ENCODE data around the gene TVP23A.
"Not testable (repeated sequence)": the region's sequence is repeated elsewhere in the genome, so short reads cannot be mapped to it uniquely, and the experiment has no call there.

TVP23A gene

GRCh38 chr16:10835281-10835931, 16.8 kb upstream of the TVP23A start:
- no peak for DNase-seq

- no peak for DNase-seq
Measured at GRCh38 chr16:10834766-10835165, 16.2 kb upstream of the TVP23A start.

GRCh38 chr16:10834130-10834529, 15.5 kb upstream of the TVP23A start:
- no peak for DNase-seq

DNA sequence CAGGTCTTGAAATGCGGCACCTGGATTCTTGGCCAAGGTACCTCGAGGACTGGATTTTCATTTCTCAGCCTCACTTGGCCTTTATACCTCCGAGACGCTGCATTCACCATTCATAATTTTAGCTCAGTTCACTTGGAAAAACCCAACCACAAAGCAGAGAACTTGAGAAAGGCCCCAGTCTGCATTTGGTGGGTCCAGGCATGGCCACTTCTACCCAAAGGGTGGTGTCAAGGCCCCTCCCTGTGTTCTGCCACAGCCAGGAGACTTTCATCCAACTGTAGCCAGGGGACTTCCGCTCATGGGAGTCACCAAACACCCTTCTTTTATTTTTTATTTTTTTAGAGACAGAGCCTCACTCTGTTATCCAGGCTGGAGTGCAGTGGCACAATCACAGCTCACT, 14.7 kb upstream of the TVP23A start:
- no peak for DNase-seq

- no peak for DNase-seq
Measured at GRCh38 chr16:10831894-10832886, 13.6 kb upstream of the TVP23A start.

- not testable (repeated sequence) for DNase-seq
Measured at GRCh38 chr16:10830240-10830639, 11.6 kb upstream of the TVP23A start.

- not testable (repeated sequence) for DNase-seq
Measured at GRCh38 chr16:10829390-10830098, 10.9 kb upstream of the TVP23A start.

DNA sequence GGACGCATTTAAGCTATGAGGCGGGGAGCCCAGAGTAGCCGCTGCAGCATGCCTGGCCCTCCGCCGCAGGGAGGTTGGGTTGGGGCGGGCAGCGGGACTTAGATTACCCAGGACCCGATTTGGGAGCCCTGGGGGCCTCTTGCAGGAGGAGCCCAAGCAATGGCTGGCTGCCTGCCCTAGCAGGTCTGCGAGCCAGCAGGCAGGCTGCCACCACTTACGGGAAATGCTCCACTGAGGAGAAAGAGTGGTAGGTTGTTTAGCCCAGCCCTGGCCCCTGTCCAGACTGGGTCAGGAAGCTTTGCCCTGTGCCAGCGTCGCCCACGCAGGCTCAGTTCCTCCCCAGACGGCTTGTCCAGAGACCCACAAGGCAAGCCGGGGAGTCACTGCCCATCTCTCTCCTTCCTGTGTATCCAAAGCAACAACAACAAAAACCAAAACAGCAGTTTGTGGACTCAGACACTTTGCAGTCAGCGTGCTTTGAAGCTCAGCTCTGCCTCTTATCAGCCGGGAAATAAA, 10.3 kb upstream of the TVP23A start:
- no peak for DNase-seq

DNA sequence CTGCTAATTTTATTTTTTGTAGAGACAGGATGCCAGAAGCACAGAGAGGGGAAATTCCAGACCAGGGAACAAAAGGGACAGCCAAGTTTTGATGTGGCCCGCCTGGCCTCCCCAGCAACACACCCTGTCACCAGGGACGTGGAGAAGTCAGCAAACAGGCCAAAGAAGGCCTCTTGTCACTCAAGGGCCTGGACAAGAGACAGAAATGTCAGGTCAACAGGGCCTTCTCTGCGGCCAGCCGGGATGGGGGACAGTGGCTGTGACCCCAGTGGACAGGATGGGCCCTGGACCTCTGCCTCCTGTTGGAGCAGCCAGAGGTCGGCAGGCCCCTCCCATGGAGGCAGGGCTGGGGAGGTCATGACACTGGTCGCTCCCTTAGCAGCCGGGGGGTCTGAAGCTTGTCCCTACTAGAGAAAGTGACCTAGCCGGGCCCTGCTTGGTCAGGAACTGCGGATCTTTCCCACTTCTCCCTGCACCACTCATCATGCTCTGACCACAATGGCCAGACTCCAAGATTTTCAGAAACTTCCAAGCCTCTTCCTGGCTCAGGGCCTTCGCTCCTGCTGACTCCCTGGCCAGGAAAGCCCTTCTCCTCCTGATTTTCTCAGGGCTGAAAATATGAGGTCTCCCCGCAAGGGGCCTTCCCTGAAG, 9.2 kb upstream of the TVP23A start:
- DNase-seq, result no peak

DNA sequence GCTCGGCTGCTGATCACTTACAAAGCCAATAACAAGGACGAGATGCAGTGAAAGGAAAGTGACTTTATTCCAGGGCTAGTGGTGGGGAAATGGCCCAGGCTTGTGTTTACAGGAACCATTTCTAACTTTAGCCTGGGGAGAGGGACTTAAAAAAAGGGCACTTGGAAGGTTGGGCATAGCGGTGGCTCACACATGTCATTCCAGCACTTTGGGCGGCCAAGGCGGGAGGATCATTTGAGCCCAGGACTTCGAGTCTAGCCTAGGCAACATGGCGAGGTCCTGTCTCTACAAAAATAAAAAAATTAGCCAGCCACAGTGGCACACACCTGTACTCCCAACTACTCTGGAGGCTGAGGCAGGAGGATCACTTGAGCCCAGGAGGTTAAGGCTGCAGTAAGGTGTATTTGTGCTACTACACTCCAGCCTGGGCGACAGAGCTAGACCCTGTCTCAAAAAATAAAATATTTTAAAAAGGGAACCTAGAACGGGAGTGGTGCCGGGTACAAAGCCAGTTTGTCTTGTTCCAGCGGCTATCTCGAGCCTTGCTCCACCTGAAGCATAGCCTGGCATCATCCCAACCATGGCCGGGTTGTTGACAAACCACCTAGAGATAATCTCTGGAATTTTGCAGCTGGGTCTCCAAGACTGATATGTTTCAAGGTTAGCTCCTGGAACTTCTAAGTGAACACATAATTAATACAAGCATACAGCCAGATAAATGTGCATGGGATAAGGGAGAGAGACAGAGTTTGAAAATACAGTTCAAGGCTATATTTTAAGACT, 5.7 kb upstream of the TVP23A start:
- no peak for DNase-seq

DNA sequence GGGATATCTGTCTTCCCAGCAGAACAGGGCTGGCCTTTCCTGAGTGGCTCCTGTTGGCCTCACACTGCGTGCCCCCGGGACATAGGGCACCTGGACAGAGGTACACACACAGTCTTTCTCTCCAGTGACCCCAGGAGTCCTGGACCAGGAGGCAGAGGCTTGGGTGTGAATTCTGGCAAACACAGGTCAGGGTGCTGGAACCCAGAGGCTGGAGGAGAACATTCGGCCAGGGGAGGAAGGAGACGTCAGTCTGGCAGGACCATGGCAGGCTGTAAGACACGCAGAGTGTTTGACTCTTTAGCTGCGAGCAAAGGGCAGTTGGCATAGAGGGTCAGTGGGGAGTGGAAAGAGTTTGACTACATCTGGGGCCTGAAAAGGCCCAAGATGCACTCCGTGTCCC, 4.1 kb upstream of the TVP23A start:
- no peak for DNase-seq

GRCh38 chr16:10820546-10820945, 2.0 kb upstream of the TVP23A start:
- no peak for DNase-seq

DNA sequence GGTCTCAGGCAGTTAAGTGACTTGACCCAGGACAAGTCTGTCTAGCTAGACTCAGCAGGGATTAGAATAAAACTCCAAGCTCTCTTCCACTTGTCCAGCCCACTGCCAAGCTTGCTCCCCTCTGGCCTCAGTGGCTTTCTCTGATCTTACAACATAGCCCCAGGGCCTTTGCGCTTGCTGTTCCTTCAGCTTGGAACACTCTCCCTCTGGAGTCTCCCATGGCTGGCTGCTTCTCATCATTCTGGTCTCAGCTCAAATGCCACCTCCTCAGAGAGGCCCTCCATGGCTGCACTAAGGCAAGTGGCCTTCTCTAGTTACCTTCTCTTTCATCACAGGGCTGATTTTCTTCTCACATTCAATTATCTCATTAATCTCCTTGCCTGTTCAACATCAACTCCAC, 1.1 kb downstream of the TVP23A start:
- DNase-seq, result no peak

DNA sequence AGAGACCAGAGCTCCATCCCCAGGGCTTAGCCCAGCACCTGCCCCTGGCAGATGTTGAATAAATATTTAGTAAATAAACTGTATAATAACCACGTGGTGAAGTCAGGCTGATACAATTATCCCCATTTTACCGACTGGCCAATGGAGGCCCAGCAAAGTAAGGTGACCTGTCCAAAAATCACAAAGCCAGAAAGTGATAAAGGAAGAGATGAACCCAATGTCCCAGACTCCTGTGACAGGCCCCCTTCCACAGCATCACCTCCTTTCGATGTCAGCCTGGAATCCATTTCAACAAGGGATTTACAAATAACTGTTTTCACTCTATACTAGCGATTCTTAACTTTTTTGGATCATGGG, 5.5 kb downstream of the TVP23A start:
- DNase-seq, result no peak

DNA sequence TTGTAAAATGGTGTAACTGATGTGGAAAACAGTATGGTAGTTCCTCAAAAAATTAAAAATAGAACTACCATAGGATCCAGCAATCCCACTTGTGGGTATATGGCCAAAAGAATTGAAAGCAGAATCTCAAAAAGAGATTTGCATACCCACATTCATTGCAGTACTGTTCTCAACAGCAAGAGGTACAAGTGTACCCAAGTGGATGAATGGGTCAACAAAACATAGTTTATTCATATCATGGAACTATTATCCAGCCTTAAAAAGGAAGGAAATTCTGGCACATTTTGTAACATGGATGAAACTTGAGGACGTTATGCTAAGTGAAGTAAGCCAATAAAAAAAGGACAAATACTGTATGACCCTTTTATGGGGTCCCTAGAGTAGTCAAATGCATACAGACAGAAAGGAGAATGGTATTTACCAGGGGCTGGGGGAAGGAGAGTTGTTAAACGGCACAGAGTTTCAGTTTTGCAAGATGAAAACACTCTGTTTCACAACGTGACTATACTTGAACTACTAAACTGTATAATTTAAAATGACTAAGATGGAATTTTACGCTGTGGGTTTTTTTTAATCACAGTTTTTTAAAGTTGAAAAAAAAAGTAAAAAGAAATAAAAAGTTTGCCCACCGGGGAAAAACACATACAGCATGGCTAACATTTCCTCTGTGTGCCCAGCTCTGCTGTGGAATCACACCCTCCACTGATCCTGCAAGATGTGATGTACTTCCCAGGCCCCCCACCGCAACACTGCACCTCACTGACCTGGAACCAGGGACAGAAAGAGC, 6.1 kb downstream of the TVP23A start:
- DNase-seq, result no peak

DNA sequence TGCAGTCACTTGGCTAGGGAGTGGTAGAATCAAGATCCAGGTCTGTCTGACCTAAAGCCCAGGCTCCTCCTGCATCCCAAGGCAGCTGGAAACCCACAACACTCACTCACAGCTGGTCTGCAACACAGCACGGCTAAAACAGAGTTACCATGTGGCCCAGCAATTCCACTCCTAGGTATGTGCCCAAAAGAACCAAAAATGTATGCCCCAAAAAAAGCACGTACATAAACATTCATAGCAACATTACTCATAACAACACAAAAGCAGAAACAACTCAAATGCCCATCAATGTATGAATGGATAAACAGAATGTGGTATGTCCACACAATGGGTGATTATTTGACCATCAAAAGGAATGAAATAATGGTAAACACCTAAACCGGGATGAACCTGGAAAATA, 8.9 kb downstream of the TVP23A start:
- no peak for DNase-seq

DNA sequence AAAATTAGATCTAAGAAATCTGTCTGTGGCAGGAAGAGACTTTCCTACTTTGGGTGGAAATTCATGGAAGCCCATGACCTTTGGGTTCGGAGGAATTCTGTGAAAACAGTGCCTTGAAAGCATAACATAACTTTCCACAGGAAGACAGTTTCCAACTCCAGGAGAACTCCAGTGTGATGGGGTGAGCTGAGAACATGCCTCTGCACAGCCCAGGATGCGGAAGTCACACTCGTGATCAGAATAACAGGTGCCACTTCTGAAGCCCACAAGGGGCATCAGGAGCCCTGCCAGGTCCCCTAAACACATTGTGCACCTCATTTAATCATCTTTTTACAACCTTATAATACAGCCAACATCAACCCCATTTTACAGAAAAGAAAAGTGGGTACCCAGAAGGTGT, 9.7 kb downstream of the TVP23A start:
- no peak for DNase-seq

DNA sequence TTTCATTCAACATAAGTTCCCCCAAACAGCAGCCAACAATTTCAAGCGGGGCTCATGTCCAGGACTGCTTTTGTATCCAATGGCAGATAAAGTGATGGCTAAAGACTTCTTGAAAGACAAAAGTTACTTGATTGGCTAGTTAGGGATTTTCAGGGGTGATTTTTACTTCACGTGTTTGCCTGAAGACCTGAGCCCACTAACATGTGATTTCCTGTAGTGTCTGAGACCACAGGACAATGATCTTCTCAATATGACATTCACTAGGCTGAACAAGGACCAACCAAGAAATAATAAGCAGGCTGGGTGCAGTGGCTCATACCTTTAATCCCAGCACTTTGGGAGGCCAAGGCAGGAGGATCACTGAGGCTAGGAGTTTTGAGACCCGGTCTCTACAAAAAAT, 10.4 kb downstream of the TVP23A start:
- DNase-seq, result no peak

- DNase-seq, result no peak
Measured at GRCh38 chr16:10806698-10807097, 11.9 kb downstream of the TVP23A start.

GRCh38 chr16:10805334-10805733, 13.3 kb downstream of the TVP23A start:
- no peak for DNase-seq

DNA sequence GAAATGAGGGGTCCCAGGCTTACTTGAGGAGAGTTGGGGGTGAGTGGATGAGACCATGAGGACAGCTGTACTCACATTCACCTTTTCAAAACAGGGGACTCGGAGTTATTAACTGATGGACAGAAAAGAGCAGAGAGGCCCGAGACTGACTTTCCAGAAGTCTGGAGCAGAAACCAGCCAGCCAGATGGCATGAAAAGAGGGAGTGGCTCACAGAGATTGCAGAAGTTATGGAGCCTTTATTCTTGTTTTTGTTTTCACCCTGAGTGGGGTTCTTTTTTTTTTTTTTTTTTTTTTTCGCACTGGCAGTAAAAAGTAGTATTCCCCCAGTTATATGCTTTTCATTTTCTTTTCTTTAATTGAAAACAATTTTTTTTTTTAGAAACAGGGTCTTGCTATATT, 18.9 kb downstream of the TVP23A start:
- DNase-seq, result no peak
